Stimulated activated naive B cell treated with anti-CD40 and anti-IgM and Interleukin-4, amounts not matched to agents 10 μg/mL and 1 μg/mL and 100 μg/mL, for 72 hours (primary cell): ENCODE results near the gene CHRNG.

Experiments
- ATAC-seq, 2 donors: fragments of 150-1000 bp; cut with Tn5 transposase; replicated peaks; 2 replicates each; pipeline ENCODE4 v1.10.0; 2021; ENCODE audit warnings: moderate library complexity in 1 of 2
- DNase-seq: peaks from one replicate; pipeline ENCODE4 v3.0.0; 2021
- H3K27ac Mint-ChIP-seq: one replicate; pipeline ENCODE4 v1.8.0; 2022; ENCODE audit warnings: mild to moderate bottlenecking, mixed read lengths
- H3K27me3 Mint-ChIP-seq, 2 donors: one replicate each; pipeline ENCODE4 v1.8.0; 2022; ENCODE audit warnings: mixed read lengths in 2 of 2
- H3K36me3 Mint-ChIP-seq, 2 donors: one replicate each; pipeline ENCODE4 v1.8.0; 2022; ENCODE audit warnings: mixed read lengths in 2 of 2, mild to moderate bottlenecking in 1 of 2
- H3K4me1 Mint-ChIP-seq, 2 donors: one replicate each; pipeline ENCODE4 v1.8.0; 2022; ENCODE audit warnings: mixed read lengths in 2 of 2, mild to moderate bottlenecking in 1 of 2
- H3K4me3 Mint-ChIP-seq, 2 donors: one replicate each; pipeline ENCODE4 v1.8.0; 2022; ENCODE audit warnings: mild to moderate bottlenecking in 2 of 2, mixed read lengths in 2 of 2, moderate library complexity in 1 of 2
- H3K9me3 Mint-ChIP-seq, 2 donors: one replicate each; pipeline ENCODE4 v1.8.0; 2022; ENCODE audit warnings: mixed read lengths in 2 of 2, mild to moderate bottlenecking in 1 of 2

The CHRNG gene

GRCh38 chr2:232576995-232577394, 37.5 kb downstream of the CHRNG start:
- Mint-ChIP-seq H3K27me3 (no peaks in the 10 kb centered on the region), H3K4me1 (peaks cover 0 to 3% of the 10 kb centered on the region in 2 donors), H3K27ac (no peak overlapping the region), H3K36me3 (peaks cover 51 to 67% of the 10 kb centered on the region in 2 donors), H3K4me3 (no peak overlapping the region), H3K9me3 (no peaks in the 10 kb centered on the region)
- DNase-seq (no peak), ATAC-seq (no peak)

DNA sequence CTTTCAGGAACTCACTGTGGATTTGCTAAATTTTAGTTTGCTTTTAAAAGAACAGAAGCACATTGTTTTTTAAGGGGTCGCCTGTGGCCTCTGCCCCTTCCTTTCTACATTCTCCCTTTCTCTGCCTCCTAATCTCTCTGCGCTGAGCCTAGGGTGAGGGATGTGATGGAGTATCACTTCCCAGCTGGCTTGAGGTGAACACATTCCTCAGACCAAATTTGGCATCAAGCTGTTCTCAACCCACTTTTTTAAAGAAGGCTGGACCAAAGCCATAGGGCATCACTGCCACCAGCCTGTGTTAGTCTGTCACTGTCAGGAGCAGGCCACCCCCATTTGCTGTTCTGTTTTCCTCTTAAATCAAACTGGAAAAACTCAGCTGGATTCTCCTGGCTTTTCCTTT, 38.3 kb downstream of the CHRNG start:
- Mint-ChIP-seq H3K4me1 (peaks cover 0 to 3% of the 10 kb centered on the region in 2 donors), H3K4me3 (no peak overlapping the region), H3K9me3 (no peaks in the 10 kb centered on the region), H3K27ac (no peak overlapping the region), H3K27me3 (no peaks in the 10 kb centered on the region), H3K36me3 (peaks cover 57 to 72% of the 10 kb centered on the region in 2 donors)
- ATAC-seq (no peak), DNase-seq (no peak)

GRCh38 chr2:232578626-232579025, 39.1 kb downstream of the CHRNG start:
- Mint-ChIP-seq H3K4me3 (no peak overlapping the region), H3K4me1 (peaks cover 0 to 3% of the 10 kb centered on the region in 2 donors), H3K9me3 (no peaks in the 10 kb centered on the region), H3K27me3 (no peaks in the 10 kb centered on the region), H3K27ac (no peak overlapping the region), H3K36me3 (peaks cover 60 to 76% of the 10 kb centered on the region in 2 donors)
- no peak for DNase-seq
- ATAC-seq = no peak

GRCh38 chr2:232580648-232580981, 41.1 kb downstream of the CHRNG start:
- H3K9me3 Mint-ChIP-seq = no peaks in the 10 kb centered on the region
- peak overlapping the region; percentile 20 for H3K27ac Mint-ChIP-seq
- ATAC-seq (no peak), DNase-seq (no peak)
- H3K27me3 Mint-ChIP-seq = no peaks in the 10 kb centered on the region
- peaks cover 0 to 2% of the 10 kb centered on the region in 2 donors for H3K4me1 Mint-ChIP-seq
- H3K4me3 Mint-ChIP-seq = no peak overlapping the region
- peaks cover 57 to 74% of the 10 kb centered on the region in 2 donors for H3K36me3 Mint-ChIP-seq

DNA sequence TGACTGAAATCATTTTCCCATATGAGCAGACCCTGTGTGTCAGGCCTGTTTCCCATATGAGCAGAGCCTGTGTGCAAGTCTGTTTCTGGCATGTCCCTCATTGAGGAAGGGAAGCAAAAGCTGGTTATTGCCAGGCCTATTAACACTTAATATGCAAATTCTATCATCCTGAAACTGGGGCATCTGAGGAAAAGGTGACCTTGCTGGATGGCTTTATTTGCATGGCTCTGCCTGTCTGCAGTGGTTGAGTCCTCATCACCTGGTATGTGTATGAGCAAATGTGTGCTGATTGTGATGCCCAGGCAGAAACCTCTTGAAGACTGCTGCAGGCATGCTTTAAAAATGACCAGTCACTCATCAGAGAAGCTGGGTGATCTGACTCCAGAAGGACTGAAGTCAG, 42.2 kb downstream of the CHRNG start:
- ATAC-seq (no peak), DNase-seq (no peak)
- Mint-ChIP-seq H3K27me3 (no peaks in the 10 kb centered on the region), H3K4me3 (no peak overlapping the region), H3K4me1 (peaks cover 0 to 2% of the 10 kb centered on the region in 2 donors), H3K9me3 (no peaks in the 10 kb centered on the region), H3K27ac (no peak overlapping the region), H3K36me3 (peaks cover 52 to 66% of the 10 kb centered on the region in 2 donors)

- no peaks in the 10 kb centered on the region for H3K9me3 Mint-ChIP-seq
- no peak overlapping the region for H3K4me3 Mint-ChIP-seq
- DNase-seq = no peak
- H3K27me3 Mint-ChIP-seq = no peaks in the 10 kb centered on the region
- H3K4me1 Mint-ChIP-seq = peaks cover 0 to 2% of the 10 kb centered on the region in 2 donors
- no peak for ATAC-seq
- no peak overlapping the region for H3K27ac Mint-ChIP-seq
- H3K36me3 Mint-ChIP-seq = peaks cover 46 to 54% of the 10 kb centered on the region in 2 donors
Measured at GRCh38 chr2:232584238-232584637, 44.7 kb downstream of the CHRNG start.

GRCh38 chr2:232586943-232587505, 47.5 kb downstream of the CHRNG start:
- DNase-seq (no peak), ATAC-seq (no peak)
- Mint-ChIP-seq H3K27me3 (no peaks in the 10 kb centered on the region), H3K4me1 (no peaks in the 10 kb centered on the region), H3K36me3 (peaks cover 32 to 42% of the 10 kb centered on the region in 2 donors), H3K9me3 (no peaks in the 10 kb centered on the region), H3K27ac (no peak overlapping the region), H3K4me3 (no peak overlapping the region)

DNA sequence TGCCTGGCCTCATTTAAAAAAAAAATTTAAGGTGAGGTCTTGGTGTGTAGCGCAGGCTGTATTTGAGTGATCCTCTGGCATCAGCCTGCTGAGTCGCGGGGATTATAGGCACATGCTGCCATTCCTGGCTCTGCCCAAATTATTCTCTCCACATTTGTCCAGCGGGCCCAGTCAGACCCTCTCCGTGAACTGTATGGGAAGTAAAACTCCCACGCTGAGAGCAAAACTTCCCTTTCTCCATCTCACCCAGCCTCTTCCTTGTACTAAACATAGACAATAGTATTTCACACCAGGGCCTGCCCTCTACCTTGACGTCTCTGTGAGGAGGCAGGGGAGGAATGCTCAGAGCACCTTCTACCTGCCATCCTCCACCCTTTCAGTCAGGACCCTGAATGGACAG, 48.0 kb downstream of the CHRNG start:
- Mint-ChIP-seq H3K36me3 (peaks cover 28 to 37% of the 10 kb centered on the region in 2 donors), H3K27me3 (no peaks in the 10 kb centered on the region), H3K4me1 (no peaks in the 10 kb centered on the region), H3K27ac (no peak overlapping the region), H3K4me3 (no peak overlapping the region), H3K9me3 (no peaks in the 10 kb centered on the region)
- DNase-seq = no peak
- ATAC-seq = no peak

DNA sequence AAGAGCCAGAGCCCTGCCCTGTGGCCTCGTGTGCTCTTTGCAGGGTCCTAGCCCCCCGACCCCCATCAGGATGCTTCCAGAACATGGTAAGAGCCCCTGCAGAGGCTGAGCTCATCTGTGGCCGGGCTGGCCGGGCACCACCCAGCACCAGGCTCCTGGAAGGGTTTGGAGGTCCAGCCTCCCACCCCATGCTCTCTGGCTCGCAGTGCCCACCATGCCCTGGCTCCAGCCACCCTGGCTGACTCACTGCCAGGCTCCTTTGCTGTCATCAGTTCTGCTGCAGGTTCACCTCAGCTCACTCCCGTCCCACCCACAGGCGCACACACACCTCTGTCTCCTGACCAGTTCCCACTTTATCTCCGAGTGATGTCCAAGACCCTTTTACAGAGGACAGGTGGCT, 48.5 kb downstream of the CHRNG start:
- no peak overlapping the region for H3K27ac Mint-ChIP-seq
- H3K4me1 Mint-ChIP-seq = peaks cover 0 to 3% of the 10 kb centered on the region in 2 donors
- no peaks in the 10 kb centered on the region for H3K9me3 Mint-ChIP-seq
- H3K4me3 Mint-ChIP-seq = no peak overlapping the region
- no peaks in the 10 kb centered on the region for H3K27me3 Mint-ChIP-seq
- ATAC-seq (no peak), DNase-seq (no peak)
- peaks cover 22 to 31% of the 10 kb centered on the region in 2 donors for H3K36me3 Mint-ChIP-seq

- H3K4me3 Mint-ChIP-seq = no peak overlapping the region
- H3K27me3 Mint-ChIP-seq = no peaks in the 10 kb centered on the region
- no peak overlapping the region for H3K27ac Mint-ChIP-seq
- ATAC-seq = no peak
- no peaks in the 10 kb centered on the region for H3K9me3 Mint-ChIP-seq
- H3K36me3 Mint-ChIP-seq = peaks cover 16 to 24% of the 10 kb centered on the region in 2 donors
- no peak for DNase-seq
- H3K4me1 Mint-ChIP-seq = peaks cover 0 to 4% of the 10 kb centered on the region in 2 donors
Measured at GRCh38 chr2:232588680-232589585, 49.4 kb downstream of the CHRNG start.

DNA sequence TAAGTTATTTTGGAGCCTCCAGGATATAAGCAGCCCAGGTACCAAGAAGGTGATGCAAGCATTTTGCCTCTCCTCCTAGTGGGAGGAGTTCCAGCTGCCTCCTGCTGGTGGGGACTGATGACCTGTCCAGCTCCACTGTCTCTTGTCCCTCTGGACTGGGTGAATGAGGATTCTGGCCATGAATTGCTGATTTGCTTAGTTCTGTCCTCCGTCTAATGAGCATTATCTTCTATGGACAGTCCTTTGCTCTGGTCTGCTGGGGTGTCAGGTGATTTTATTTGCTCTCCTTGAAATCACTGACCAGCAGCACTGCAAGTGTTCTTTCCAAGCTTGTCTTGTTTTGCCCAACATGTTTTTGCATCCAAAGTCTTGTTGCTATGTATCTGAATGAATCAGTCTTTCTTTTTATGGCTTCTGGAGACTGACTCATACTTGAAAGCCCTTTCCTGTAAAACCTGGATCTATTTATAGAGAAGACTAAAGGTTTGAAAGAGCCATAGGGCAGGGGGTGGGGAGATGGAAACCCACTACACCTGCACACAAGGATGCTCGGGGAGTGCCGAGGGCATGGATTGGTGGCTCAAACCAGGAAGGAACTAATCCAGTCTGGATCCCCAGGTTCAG, 53.4 kb downstream of the CHRNG start:
- Mint-ChIP-seq H3K9me3 (no peaks in the 10 kb centered on the region), H3K4me1 (peaks cover 0 to 4% of the 10 kb centered on the region in 2 donors), H3K4me3 (no peak overlapping the region), H3K27ac (no peak overlapping the region), H3K36me3 (peaks cover 9 to 14% of the 10 kb centered on the region in 2 donors), H3K27me3 (no peaks in the 10 kb centered on the region)
- no peak for ATAC-seq
- no peak for DNase-seq

- DNase-seq = no peak
- no peak overlapping the region for H3K4me3 Mint-ChIP-seq
Measured at GRCh38 chr2:232593982-232594381, 54.5 kb downstream of the CHRNG start.

More at GRCh38 chr2:232593982-232594381, 54.5 kb downstream of the CHRNG start:
- no peak for ATAC-seq
- Mint-ChIP-seq H3K9me3 (no peaks in the 10 kb centered on the region), H3K27ac (no peak overlapping the region), H3K27me3 (no peaks in the 10 kb centered on the region), H3K36me3 (peaks cover 6 to 7% of the 10 kb centered on the region in 2 donors), H3K4me1 (peaks cover 0 to 4% of the 10 kb centered on the region in 2 donors)
